ENCODE results near the gene AKAP9.
"Not testable (repeated sequence)": the region's sequence is repeated elsewhere in the genome, so short reads cannot be mapped to it uniquely, and the experiment has no call there.

The AKAP9 gene

GRCh38 chr7:92013611-92014010 is 72.9 kb downstream of the AKAP9 start:
- DNase-seq, result no peak
- peaks cover 4% of the 10 kb centered on the region for H3K9me3 Mint-ChIP-seq
- no peaks in the 10 kb centered on the region for H3K4me1 Mint-ChIP-seq (ENCODE audit: low read depth)
- no peaks in the 10 kb centered on the region for H3K27me3 Mint-ChIP-seq
- H3K4me3 Mint-ChIP-seq, result no peak overlapping the region
- H3K36me3 Mint-ChIP-seq (ENCODE audit: low read depth), result peaks cover 74% of the 10 kb centered on the region
- no peak overlapping the region for H3K27ac Mint-ChIP-seq

- no peaks in the 10 kb centered on the region for H3K9me3 Mint-ChIP-seq
- H3K4me3 Mint-ChIP-seq, result no peak overlapping the region
- no peak for DNase-seq
- no peaks in the 10 kb centered on the region for H3K27me3 Mint-ChIP-seq
- peaks cover 70% of the 10 kb centered on the region for H3K36me3 Mint-ChIP-seq (ENCODE audit: low read depth)
- no peaks in the 10 kb centered on the region for H3K4me1 Mint-ChIP-seq (ENCODE audit: low read depth)
- H3K27ac Mint-ChIP-seq, result no peak overlapping the region
Measured at GRCh38 chr7:92020636-92021035, 80.0 kb downstream of the AKAP9 start.

GRCh38 chr7:92025260-92025659 is 84.6 kb downstream of the AKAP9 start:
- no peaks in the 10 kb centered on the region for H3K9me3 Mint-ChIP-seq
- H3K27me3 Mint-ChIP-seq, result no peaks in the 10 kb centered on the region
- no peak for DNase-seq
- H3K27ac Mint-ChIP-seq, result no peak overlapping the region
- peaks cover 69% of the 10 kb centered on the region for H3K36me3 Mint-ChIP-seq (ENCODE audit: low read depth)
- H3K4me1 Mint-ChIP-seq (ENCODE audit: low read depth), result no peaks in the 10 kb centered on the region
- H3K4me3 Mint-ChIP-seq, result no peak overlapping the region

GRCh38 chr7:92026635-92027034 is 86.0 kb downstream of the AKAP9 start:
- not testable (repeated sequence) for H3K27ac Mint-ChIP-seq; DNase-seq; H3K4me1 Mint-ChIP-seq (ENCODE audit: low read depth); H3K9me3 Mint-ChIP-seq; H3K27me3 Mint-ChIP-seq; H3K4me3 Mint-ChIP-seq
- H3K36me3 Mint-ChIP-seq (ENCODE audit: low read depth), result peaks cover 68% of the 10 kb centered on the region

- H3K36me3 Mint-ChIP-seq (ENCODE audit: low read depth), result peaks cover 70% of the 10 kb centered on the region
- not testable (repeated sequence) for H3K4me3 Mint-ChIP-seq; H3K27me3 Mint-ChIP-seq; H3K27ac Mint-ChIP-seq; DNase-seq; H3K4me1 Mint-ChIP-seq (ENCODE audit: low read depth); H3K9me3 Mint-ChIP-seq
Measured at GRCh38 chr7:92027128-92027527, 86.5 kb downstream of the AKAP9 start.

GRCh38 chr7:92028226-92028625 is 87.6 kb downstream of the AKAP9 start:
- Mint-ChIP-seq H3K9me3 (no peaks in the 10 kb centered on the region), H3K4me3 (no peak overlapping the region), H3K4me1 (ENCODE audit: low read depth) (no peaks in the 10 kb centered on the region), H3K36me3 (ENCODE audit: low read depth) (peaks cover 69% of the 10 kb centered on the region), H3K27ac (no peak overlapping the region), H3K27me3 (no peaks in the 10 kb centered on the region)
- no peak for DNase-seq

- no peak for DNase-seq
- Mint-ChIP-seq H3K4me1 (ENCODE audit: low read depth) (no peaks in the 10 kb centered on the region), H3K27ac (no peak overlapping the region), H3K27me3 (no peaks in the 10 kb centered on the region), H3K36me3 (ENCODE audit: low read depth) (peaks cover 66% of the 10 kb centered on the region), H3K9me3 (no peaks in the 10 kb centered on the region), H3K4me3 (no peak overlapping the region)
Measured at GRCh38 chr7:92028686-92029085, 88.0 kb downstream of the AKAP9 start.

- Mint-ChIP-seq H3K9me3 (no peaks in the 10 kb centered on the region), H3K27me3 (no peaks in the 10 kb centered on the region), H3K27ac (no peak overlapping the region), H3K36me3 (ENCODE audit: low read depth) (peaks cover 62% of the 10 kb centered on the region), H3K4me3 (no peak overlapping the region), H3K4me1 (ENCODE audit: low read depth) (no peaks in the 10 kb centered on the region)
- DNase-seq, result no peak
Measured at GRCh38 chr7:92034116-92034515, 93.5 kb downstream of the AKAP9 start.

- H3K27me3 Mint-ChIP-seq, result no peaks in the 10 kb centered on the region
- DNase-seq, result no peak
- H3K9me3 Mint-ChIP-seq, result no peaks in the 10 kb centered on the region
- no peak overlapping the region for H3K4me3 Mint-ChIP-seq
- H3K36me3 Mint-ChIP-seq (ENCODE audit: low read depth), result peaks cover 55% of the 10 kb centered on the region
- H3K27ac Mint-ChIP-seq, result no peak overlapping the region
- H3K4me1 Mint-ChIP-seq (ENCODE audit: low read depth), result no peaks in the 10 kb centered on the region
Measured at GRCh38 chr7:92035576-92035975, 94.9 kb downstream of the AKAP9 start.

GRCh38 chr7:92039900-92040299 is 99.2 kb downstream of the AKAP9 start:
- no peak for DNase-seq
- Mint-ChIP-seq H3K27me3 (no peaks in the 10 kb centered on the region), H3K9me3 (no peaks in the 10 kb centered on the region), H3K27ac (no peak overlapping the region), H3K4me1 (ENCODE audit: low read depth) (no peaks in the 10 kb centered on the region), H3K36me3 (ENCODE audit: low read depth) (peaks cover 53% of the 10 kb centered on the region), H3K4me3 (no peak overlapping the region)

- Mint-ChIP-seq H3K27me3 (no peaks in the 10 kb centered on the region), H3K9me3 (no peaks in the 10 kb centered on the region), H3K36me3 (ENCODE audit: low read depth) (peaks cover 62% of the 10 kb centered on the region), H3K27ac (no peak overlapping the region), H3K4me1 (ENCODE audit: low read depth) (no peaks in the 10 kb centered on the region), H3K4me3 (no peak overlapping the region)
- DNase-seq, result no peak
Measured at GRCh38 chr7:92042056-92042737, 101.5 kb downstream of the AKAP9 start.

GRCh38 chr7:92043098-92043497 is 102.4 kb downstream of the AKAP9 start:
- Mint-ChIP-seq H3K9me3 (no peaks in the 10 kb centered on the region), H3K27me3 (no peaks in the 10 kb centered on the region), H3K4me3 (no peak overlapping the region), H3K4me1 (ENCODE audit: low read depth) (no peaks in the 10 kb centered on the region), H3K27ac (no peak overlapping the region), H3K36me3 (ENCODE audit: low read depth) (peaks cover 65% of the 10 kb centered on the region)
- no peak for DNase-seq

- H3K36me3 Mint-ChIP-seq (ENCODE audit: low read depth), result peaks cover 66% of the 10 kb centered on the region
Measured at GRCh38 chr7:92043637-92044036, 103.0 kb downstream of the AKAP9 start.

GRCh38 chr7:92044148-92044547 is 103.5 kb downstream of the AKAP9 start:
- Mint-ChIP-seq H3K27me3 (no peaks in the 10 kb centered on the region), H3K9me3 (no peaks in the 10 kb centered on the region), H3K36me3 (ENCODE audit: low read depth) (peaks cover 67% of the 10 kb centered on the region), H3K27ac (no peak overlapping the region), H3K4me3 (no peak overlapping the region), H3K4me1 (ENCODE audit: low read depth) (no peaks in the 10 kb centered on the region)
- DNase-seq, result no peak

More at GRCh38 chr7:92043637-92044036, 103.0 kb downstream of the AKAP9 start:
- H3K27ac Mint-ChIP-seq, result no peak overlapping the region
- no peaks in the 10 kb centered on the region for H3K27me3 Mint-ChIP-seq
- H3K9me3 Mint-ChIP-seq, result no peaks in the 10 kb centered on the region
- DNase-seq, result no peak
- no peak overlapping the region for H3K4me3 Mint-ChIP-seq
- no peaks in the 10 kb centered on the region for H3K4me1 Mint-ChIP-seq (ENCODE audit: low read depth)

- H3K27ac Mint-ChIP-seq, result no peak overlapping the region
- H3K36me3 Mint-ChIP-seq (ENCODE audit: low read depth), result peaks cover 72% of the 10 kb centered on the region
- no peaks in the 10 kb centered on the region for H3K27me3 Mint-ChIP-seq
- H3K4me3 Mint-ChIP-seq, result no peak overlapping the region
- no peaks in the 10 kb centered on the region for H3K9me3 Mint-ChIP-seq
- DNase-seq, result no peak
- H3K4me1 Mint-ChIP-seq (ENCODE audit: low read depth), result no peaks in the 10 kb centered on the region
Measured at GRCh38 chr7:92044940-92045339, 104.3 kb downstream of the AKAP9 start.

GRCh38 chr7:92051655-92052054 is 111.0 kb downstream of the AKAP9 start:
- Mint-ChIP-seq H3K4me1 (ENCODE audit: low read depth) (peaks cover 2% of the 10 kb centered on the region), H3K27me3 (no peaks in the 10 kb centered on the region), H3K9me3 (no peaks in the 10 kb centered on the region), H3K27ac (no peak overlapping the region), H3K36me3 (ENCODE audit: low read depth) (peaks cover 61% of the 10 kb centered on the region), H3K4me3 (no peak overlapping the region)
- no peak for DNase-seq
